ENCODE results near the gene EIPR1. TPM values are rescaled to one million over a fixed set of nuclear protein-coding genes. Genes with fewer than 3 reads are reported as not detected.
A peak's percentile ranks its signal among the peaks of the same experiment; 100 is the strongest.

Gene EIPR1
- total RNA-seq, 8 experiments from 2014 or later = 27.8 to 41.7 (median 33.5) TPM

DNA sequence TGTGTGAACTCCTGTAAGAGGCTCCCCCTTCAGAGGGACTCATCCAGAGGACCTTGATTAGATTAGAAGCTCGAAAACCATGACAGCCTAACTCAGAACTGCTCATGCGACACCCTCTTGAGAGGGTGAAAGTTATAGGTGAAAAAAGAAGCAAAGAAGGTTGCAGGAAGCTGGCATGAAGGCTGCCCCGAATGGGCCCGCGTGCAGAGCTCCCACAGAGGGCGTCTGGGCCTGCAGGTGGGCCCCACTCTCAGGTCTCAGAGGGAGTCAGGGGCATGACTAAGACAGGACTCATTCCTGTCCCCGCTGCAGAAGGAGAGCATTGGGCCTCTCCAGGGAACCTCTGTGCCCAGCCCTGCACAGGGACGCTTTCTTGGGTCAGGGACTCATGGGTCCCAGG, 235.4 kb downstream of the EIPR1 start:
- 38 to 100% (median 89%) methylated on average over 2 to 5 of the region's 8 CpGs; no CpG with 5 or more reads in 4 of the 10 experiments for WGBS, 10 experiments
- Histone ChIP-seq H3K4me3 (no peak overlapping the region), H3K4me1 (replicated peaks in 1 of 2) (peaks cover 44 to 47% of the 10 kb centered on the region in 2 donors), H3K27ac (peak overlapping the region in 1 of 2 donors; percentile 48)
- in situ Hi-C loops (cut with MboI; ENCODE audit: low pct_unique_long_range_greater_than_20kb in 2 of 9, low sequenced_read_pairs in 9 of 9, unreplicated experiment in 9 of 9) = no loop called here
- peak in 1 of 8 experiments; percentile 10 for ATAC-seq (replicated peaks in 6 of 8)

- no peak overlapping the region for H3K27ac ChIP-seq
- 25 to 93% (median 60%) methylated on average over 1 to 6 of the region's 6 CpGs; no CpG with 5 or more reads in 5 of the 10 experiments for WGBS, 10 experiments
- no peak overlapping the region for H3K4me3 ChIP-seq
- ATAC-seq (replicated peaks in 6 of 8) = no peak
- peaks cover 40 to 42% of the 10 kb centered on the region in 2 donors for H3K4me1 ChIP-seq (replicated peaks in 1 of 2)
- in situ Hi-C loops (cut with MboI; ENCODE audit: low pct_unique_long_range_greater_than_20kb in 2 of 9, low sequenced_read_pairs in 9 of 9, unreplicated experiment in 9 of 9) = no loop called here
Observed at GRCh38 chr2:3141696-3142095, 235.9 kb downstream of the EIPR1 start.

- WGBS, 10 experiments = 0 to 89% (median 43%) methylated on average over 1 to 6 of the region's 7 CpGs
- no peak for ATAC-seq (replicated peaks in 6 of 8)
- Histone ChIP-seq H3K4me3 (no peak overlapping the region), H3K4me1 (replicated peaks in 1 of 2) (peaks cover 24 to 31% of the 10 kb centered on the region in 2 donors), H3K27ac (peak overlapping the region in 1 of 2 donors; percentile 27)
- in situ Hi-C loops (cut with MboI; ENCODE audit: low pct_unique_long_range_greater_than_20kb in 2 of 9, low sequenced_read_pairs in 9 of 9, unreplicated experiment in 9 of 9) = no loop called here
Observed at GRCh38 chr2:3139906-3140305, 237.7 kb downstream of the EIPR1 start.

Other genes with a start within 250 kb of the EIPR1 start
- 100 to 1,000 TPM in 2 of 8 experiments, 10 to 100 TPM in 6; 40.1 to 228 (median 67.4) TPM for gene TRAPPC12, start 1.9 kb upstream of the EIPR1 start, total RNA-seq
- 100 to 1,000 TPM in 1 of 8 experiments, 10 to 100 TPM in 4, 1 to 10 TPM in 3; 7.4 to 170 (median 17.1) TPM for gene ADI1, start 141.7 kb upstream of the EIPR1 start, total RNA-seq
- 10 to 100 TPM; 16.0 to 47.2 (median 24.6) TPM for gene RNASEH1, start 180.5 kb upstream of the EIPR1 start, total RNA-seq
- 1,000 to 10,000 TPM; 1,190 to 2,442 (median 2,017) TPM for gene RPS7, start 197.4 kb upstream of the EIPR1 start, total RNA-seq
- gene COLEC11, start 217.3 kb upstream of the EIPR1 start, total RNA-seq = under 1 TPM in 5 of 8 experiments, not detected in 3; 0.14 to 0.33 (median 0.21) TPM